ENCODE results near the gene CYLD. TPM values are rescaled to one million over a fixed set of nuclear protein-coding genes. Genes with fewer than 3 reads are reported as not detected.

CYLD gene
- total RNA-seq, 1 experiment from 2014 or later: 11.9 TPM

DNA sequence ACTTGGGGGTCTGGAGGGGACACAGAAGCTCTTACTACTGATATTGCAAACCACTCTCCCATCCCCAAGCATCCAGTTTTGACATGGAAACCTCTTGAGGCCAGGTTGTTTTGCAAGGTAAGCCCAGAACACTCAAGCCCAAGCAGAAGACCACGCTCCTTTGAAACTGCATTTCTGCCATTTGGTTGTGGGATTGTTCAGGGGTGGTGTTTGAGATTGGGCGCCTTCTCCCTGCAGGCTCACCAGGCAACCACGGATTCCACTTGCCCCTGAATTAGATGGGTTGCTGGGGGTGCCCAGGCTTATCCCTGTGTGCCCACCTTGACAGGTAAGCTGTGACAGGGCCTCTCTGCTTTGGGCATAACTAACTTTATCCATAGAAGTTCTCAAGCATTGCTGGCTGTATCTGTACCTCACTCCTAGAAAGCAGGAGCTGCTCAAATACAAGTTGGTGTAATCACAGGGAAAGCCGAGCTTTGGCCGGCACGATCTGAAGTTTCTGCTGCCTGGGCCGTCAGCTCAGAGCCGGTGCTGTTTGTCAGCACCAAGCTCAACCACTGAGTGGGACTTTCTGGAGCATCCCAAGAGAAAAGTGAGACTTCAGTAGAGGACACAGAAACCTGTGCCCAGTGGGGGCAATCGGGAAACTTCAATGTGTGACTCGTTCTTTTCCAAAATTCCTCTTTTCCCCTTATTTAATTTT, 93.6 kb downstream of the CYLD start:
- Histone ChIP-seq H3K4me2 (ENCODE audit: low read length) (no peak overlapping the region), H3K9me2 (ENCODE audit: insufficient read depth) (no peaks in the 10 kb centered on the region), H3K79me2 (ENCODE audit: insufficient read depth, low read length) (no peaks in the 10 kb centered on the region), H3K27ac (ENCODE audit: low read depth, low read length) (no peak overlapping the region), H4K20me1 (ENCODE audit: insufficient read depth) (no peaks in the 10 kb centered on the region), H3K4me3 (replicated peaks in 1 of 2; ENCODE audit: low read depth in 1 of 2, low read length in 2 of 2) (no peak overlapping the region), H3K27me3 (ENCODE audit: insufficient read depth, low read length) (no peaks in the 10 kb centered on the region), H3K4me1 (ENCODE audit: control insufficient read depth in 1 of 2, insufficient read depth in 2 of 2, low read length in 2 of 2) (no peaks in the 10 kb centered on the region), H3K9ac (ENCODE audit: low read length) (no peak overlapping the region), H2AFZ (ENCODE audit: low read depth, low read length, poor library complexity, severe bottlenecking) (no peak overlapping the region), H3K36me3 (ENCODE audit: control insufficient read depth in 1 of 2, insufficient read depth in 2 of 2, low read length in 2 of 2) (no peaks in the 10 kb centered on the region), H3K9me3 (ENCODE audit: control insufficient read depth in 1 of 2, insufficient read depth in 1 of 2, low read depth in 1 of 2, low read length in 2 of 2) (no peaks in the 10 kb centered on the region)
- ChIA-PET RAD21 (ENCODE audit: low non-redundant PET in 1 of 2, low total read pairs in 2 of 2, uncharacterized antibody in 2 of 2, unreplicated experiment in 2 of 2) (no interaction called here), POLR2A (no interaction called here), CTCF (interaction anchor here (1.1 kb wide), 1 partner anchor 29 kb away, joined by 4 read pairs; no protein-coding TSS in a partner anchor)
- ATAC-seq (no peak), DNase-seq (ENCODE audit: low read depth, low spot score) (no peak)
- intact Hi-C loops (cut with micrococcal nuclease): no loop called here
- TF ChIP-seq, protein P1, sequence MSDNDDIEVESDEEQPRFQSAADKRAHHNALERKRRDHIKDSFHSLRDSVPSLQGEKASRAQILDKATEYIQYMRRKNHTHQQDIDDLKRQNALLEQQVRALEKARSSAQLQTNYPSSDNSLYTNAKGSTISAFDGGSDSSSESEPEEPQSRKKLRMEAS (IDR thresholded peaks at IDR 0.05): no peak
- TF ChIP-seq REST (IDR thresholded peaks at IDR 0.05; ENCODE audit: low read depth) (no peak), CEBPB (IDR thresholded peaks at IDR 0.05; ENCODE audit: low read depth) (no peak), ELF1 (IDR thresholded peaks at IDR 0.05; ENCODE audit: borderline replicate concordance, low read depth) (no peak), SIN3A (IDR thresholded peaks at IDR 0.05; ENCODE audit: low read depth) (no peak), JUND (IDR thresholded peaks at IDR 0.05) (no peak), ZBTB33 (IDR thresholded peaks at IDR 0.05; ENCODE audit: extremely low read depth, insufficient replicate concordance, low read length) (no peak), ZNF274 (IDR thresholded peaks at IDR 0.05; ENCODE audit: low read depth, low read length) (no peak), SP1 (IDR thresholded peaks at IDR 0.05; ENCODE audit: low read depth) (no peak), YY1 (IDR thresholded peaks at IDR 0.05; ENCODE audit: extremely low read depth, insufficient replicate concordance, low read depth, low read length) (no peak), FOSL1 (IDR thresholded peaks at IDR 0.05; ENCODE audit: low read depth) (no peak), EZH2 (IDR thresholded peaks at IDR 0.05) (no peak), POLR2AphosphoS5 (IDR thresholded peaks at IDR 0.05; ENCODE audit: low read depth, low read length) (no peak), RAD21 (IDR thresholded peaks at IDR 0.05; ENCODE audit: low read depth) (no peak)
- TF ChIP-seq, protein P2, sequence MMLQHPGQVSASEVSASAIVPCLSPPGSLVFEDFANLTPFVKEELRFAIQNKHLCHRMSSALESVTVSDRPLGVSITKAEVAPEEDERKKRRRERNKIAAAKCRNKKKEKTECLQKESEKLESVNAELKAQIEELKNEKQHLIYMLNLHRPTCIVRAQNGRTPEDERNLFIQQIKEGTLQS (IDR thresholded peaks at IDR 0.05): no peak
- TF ChIP-seq, protein P3, sequence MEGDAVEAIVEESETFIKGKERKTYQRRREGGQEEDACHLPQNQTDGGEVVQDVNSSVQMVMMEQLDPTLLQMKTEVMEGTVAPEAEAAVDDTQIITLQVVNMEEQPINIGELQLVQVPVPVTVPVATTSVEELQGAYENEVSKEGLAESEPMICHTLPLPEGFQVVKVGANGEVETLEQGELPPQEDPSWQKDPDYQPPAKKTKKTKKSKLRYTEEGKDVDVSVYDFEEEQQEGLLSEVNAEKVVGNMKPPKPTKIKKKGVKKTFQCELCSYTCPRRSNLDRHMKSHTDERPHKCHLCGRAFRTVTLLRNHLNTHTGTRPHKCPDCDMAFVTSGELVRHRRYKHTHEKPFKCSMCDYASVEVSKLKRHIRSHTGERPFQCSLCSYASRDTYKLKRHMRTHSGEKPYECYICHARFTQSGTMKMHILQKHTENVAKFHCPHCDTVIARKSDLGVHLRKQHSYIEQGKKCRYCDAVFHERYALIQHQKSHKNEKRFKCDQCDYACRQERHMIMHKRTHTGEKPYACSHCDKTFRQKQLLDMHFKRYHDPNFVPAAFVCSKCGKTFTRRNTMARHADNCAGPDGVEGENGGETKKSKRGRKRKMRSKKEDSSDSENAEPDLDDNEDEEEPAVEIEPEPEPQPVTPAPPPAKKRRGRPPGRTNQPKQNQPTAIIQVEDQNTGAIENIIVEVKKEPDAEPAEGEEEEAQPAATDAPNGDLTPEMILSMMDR (IDR thresholded peaks at IDR 0.05 in 2 of 3, conservative IDR thresholded peaks at IDR 0.05 in 1 of 3; ENCODE audit: borderline replicate concordance in 1 of 3, insufficient read depth in 1 of 3, low read depth in 2 of 3, low read length in 2 of 3): no peak
- BruUV-seq (replicated peaks): no TSS peak
